Measurements from ENCODE around the gene RASA3. TPM values are rescaled to one million over a fixed set of nuclear protein-coding genes. Genes with fewer than 3 reads are reported as not detected.
A peak's percentile ranks its signal among the peaks of the same experiment; 100 is the strongest.

The RASA3 gene
- total RNA-seq, 1 experiment from 2014 or later: 22.3 TPM

- CTCF ChIA-PET: interaction anchor here (0.7 to 2.5 kb wide), 3 partner anchors 18 to 98 kb away, joined by 3 to 8 read pairs (median 3); no protein-coding TSS in a partner anchor
- TF ChIP-seq ETV6 (CRISPR knock-in tag; IDR thresholded peaks at IDR 0.05) (no peak), SP1 (CRISPR knock-in tag; conservative IDR thresholded peaks at IDR 0.05) (0 out of 2 replicates have a peak, but pooled peaks have one; percentile 10)
- H3K27ac Mint-ChIP-seq: peak overlapping the region; percentile 46; the same call in 1 of the 2 replicates
- no peak for DNase-seq (ENCODE audit: low spot score)
- H3K4me1 Mint-ChIP-seq: peaks cover 54% of the 10 kb centered on the region
- no peaks in the 10 kb centered on the region for H3K9me3 Mint-ChIP-seq
- H3K4me3 Mint-ChIP-seq: peak overlapping the region; percentile 93
- H3K27me3 Mint-ChIP-seq (ENCODE audit: low read depth): peaks cover 10% of the 10 kb centered on the region
- no peak for ATAC-seq
- no peaks in the 10 kb centered on the region for H3K36me3 Mint-ChIP-seq
- POLR2A ChIA-PET: interaction anchor here (0.6 kb wide), 1 partner anchor 14 kb away, joined by 3 read pairs; no protein-coding TSS in a partner anchor
These were observed 1.4 kb downstream of the RASA3 start for GRCh38 chr13:114130837-114131582.

DNA sequence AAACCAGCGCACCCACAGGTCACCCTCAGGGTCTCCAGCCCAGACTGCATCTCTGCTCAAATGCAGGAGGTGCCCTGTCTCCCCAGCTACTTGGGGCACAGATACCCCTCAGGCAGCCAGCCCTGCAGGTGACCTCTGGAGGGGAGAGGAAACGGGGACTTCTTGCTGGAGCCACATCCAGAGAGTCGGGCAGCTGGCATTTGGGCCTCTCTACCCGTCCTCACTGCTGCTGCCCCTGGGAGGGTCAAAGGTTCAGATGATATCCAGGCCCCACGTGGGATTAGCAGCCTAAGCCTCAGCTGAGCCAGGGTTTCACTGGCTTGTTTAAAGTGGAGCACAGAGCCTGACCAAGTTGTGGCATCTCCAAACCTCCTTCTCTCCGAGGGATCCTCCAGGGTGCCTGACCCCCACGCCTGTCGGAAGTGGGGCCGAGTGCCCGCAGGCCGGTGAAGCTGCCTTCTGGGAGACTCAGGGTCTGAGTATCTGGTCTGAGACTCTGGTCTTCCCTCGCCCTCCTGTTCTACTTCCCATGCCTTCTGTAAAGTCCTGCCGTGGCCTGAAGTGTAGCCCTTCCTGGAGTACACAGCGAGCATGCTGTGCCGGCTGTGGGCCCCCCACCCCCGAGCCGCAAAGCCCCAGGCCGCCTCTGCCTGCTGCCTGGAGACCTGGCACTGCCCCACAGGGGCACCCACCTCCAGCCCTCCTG is 2.1 kb downstream of the RASA3 start:
- no peak for ATAC-seq
- no peak overlapping the region for H3K27ac Mint-ChIP-seq
- peak overlapping the region; percentile 93; the same call in 1 of the 2 replicates for H3K4me3 Mint-ChIP-seq
- peaks cover 10% of the 10 kb centered on the region for H3K27me3 Mint-ChIP-seq (ENCODE audit: low read depth)
- POLR2A ChIA-PET: no interaction called here
- no peaks in the 10 kb centered on the region for H3K36me3 Mint-ChIP-seq
- no peaks in the 10 kb centered on the region for H3K9me3 Mint-ChIP-seq
- CTCF ChIA-PET: interaction anchor here (1.3 to 2.5 kb wide), 2 partner anchors 18 to 98 kb away, joined by 3 to 8 read pairs; no protein-coding TSS in a partner anchor
- no peak for DNase-seq (ENCODE audit: low spot score)
- H3K4me1 Mint-ChIP-seq: peaks cover 54% of the 10 kb centered on the region
- TF ChIP-seq HMGXB4 (CRISPR knock-in tag; IDR thresholded peaks at IDR 0.05) (no peak), TEAD1 (CRISPR knock-in tag; IDR thresholded peaks at IDR 0.05) (no peak), GTF2I (CRISPR knock-in tag; conservative IDR thresholded peaks at IDR 0.05) (no peak), ARID4B (CRISPR knock-in tag; IDR thresholded peaks at IDR 0.05; ENCODE audit: borderline replicate concordance) (no peak), ZNF232 (CRISPR knock-in tag; IDR thresholded peaks at IDR 0.05) (no peak), SMAD3 (CRISPR knock-in tag; IDR thresholded peaks at IDR 0.05; ENCODE audit: borderline replicate concordance) (no peak), JUN (CRISPR knock-in tag; IDR thresholded peaks at IDR 0.05) (no peak), ZNF416 (CRISPR knock-in tag; IDR thresholded peaks at IDR 0.05) (no peak), ZNF396 (CRISPR knock-in tag; IDR thresholded peaks at IDR 0.05; ENCODE audit: borderline replicate concordance) (no peak), IRF1 (CRISPR knock-in tag; IDR thresholded peaks at IDR 0.05) (no peak), IRF2 (CRISPR knock-in tag; IDR thresholded peaks at IDR 0.05; ENCODE audit: borderline replicate concordance, low read depth) (no peak), MXD4 (CRISPR knock-in tag; IDR thresholded peaks at IDR 0.05; ENCODE audit: borderline replicate concordance) (no peak)
- TF ChIP-seq, protein P1, sequence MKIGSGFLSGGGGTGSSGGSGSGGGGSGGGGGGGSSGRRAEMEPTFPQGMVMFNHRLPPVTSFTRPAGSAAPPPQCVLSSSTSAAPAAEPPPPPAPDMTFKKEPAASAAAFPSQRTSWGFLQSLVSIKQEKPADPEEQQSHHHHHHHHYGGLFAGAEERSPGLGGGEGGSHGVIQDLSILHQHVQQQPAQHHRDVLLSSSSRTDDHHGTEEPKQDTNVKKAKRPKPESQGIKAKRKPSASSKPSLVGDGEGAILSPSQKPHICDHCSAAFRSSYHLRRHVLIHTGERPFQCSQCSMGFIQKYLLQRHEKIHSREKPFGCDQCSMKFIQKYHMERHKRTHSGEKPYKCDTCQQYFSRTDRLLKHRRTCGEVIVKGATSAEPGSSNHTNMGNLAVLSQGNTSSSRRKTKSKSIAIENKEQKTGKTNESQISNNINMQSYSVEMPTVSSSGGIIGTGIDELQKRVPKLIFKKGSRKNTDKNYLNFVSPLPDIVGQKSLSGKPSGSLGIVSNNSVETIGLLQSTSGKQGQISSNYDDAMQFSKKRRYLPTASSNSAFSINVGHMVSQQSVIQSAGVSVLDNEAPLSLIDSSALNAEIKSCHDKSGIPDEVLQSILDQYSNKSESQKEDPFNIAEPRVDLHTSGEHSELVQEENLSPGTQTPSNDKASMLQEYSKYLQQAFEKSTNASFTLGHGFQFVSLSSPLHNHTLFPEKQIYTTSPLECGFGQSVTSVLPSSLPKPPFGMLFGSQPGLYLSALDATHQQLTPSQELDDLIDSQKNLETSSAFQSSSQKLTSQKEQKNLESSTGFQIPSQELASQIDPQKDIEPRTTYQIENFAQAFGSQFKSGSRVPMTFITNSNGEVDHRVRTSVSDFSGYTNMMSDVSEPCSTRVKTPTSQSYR (CRISPR knock-in tag; IDR thresholded peaks at IDR 0.05): no peak
